Kidney (tissue), 22 donors: ENCODE measurements around the gene UBASH3B. TPM values are rescaled to one million over a fixed set of nuclear protein-coding genes. Genes with fewer than 3 reads are reported as not detected.
A peak's percentile ranks its signal among the peaks of the same experiment; 100 is the strongest.
"Not testable (repeated sequence)": the region's sequence is repeated elsewhere in the genome, so short reads cannot be mapped to it uniquely, and the experiment has no call there.

ENCODE experiments used
- DNase-seq, 5 donors: peaks; one replicate each; pipeline ENCODE4 v3.0.0-alpha.2; 2013 to 2020
- FAIRE-seq: peaks from 2 replicates; lab custom pipeline; 2012; peaks lifted over from hg19 to GRCh38; lab: Jason Lieb, UNC
- H3K27ac ChIP-seq, 2 donors: one replicate each; pipeline ENCODE4 v1.7.0; 2013; ENCODE audit warnings: low read depth in 2 of 2, low read length in 2 of 2, inconsistent platforms in 1 of 2
- H3K27me3 ChIP-seq: one replicate; pipeline ENCODE4 v1.7.1; 2013; ENCODE audit warnings: low read length, inconsistent platforms; ENCODE audit not compliant: control insufficient read depth, insufficient read depth
- H3K36me3 ChIP-seq, 3 donors: one replicate each; pipeline versions ENCODE4 v1.7.0 to v1.7.1; 2013; ENCODE audit warnings: low read length in 3 of 3, control low read depth in 1 of 3, inconsistent platforms in 1 of 3; ENCODE audit not compliant: insufficient read depth in 3 of 3, control insufficient read depth in 2 of 3
- H3K4me1 ChIP-seq, 3 donors: one replicate each; pipeline versions ENCODE4 v1.7.0 to v1.7.1; 2013; ENCODE audit warnings: low read length in 3 of 3, inconsistent platforms in 1 of 3, low read depth in 1 of 3; ENCODE audit not compliant: control insufficient read depth in 2 of 3, insufficient read depth in 2 of 3
- H3K4me3 ChIP-seq, 3 donors: one replicate each; pipeline versions ENCODE4 v1.7.0 to v1.8.1; 2013; ENCODE audit warnings: low read length in 3 of 3, control low read depth in 1 of 3, inconsistent platforms in 1 of 3
- H3K9ac ChIP-seq, 3 donors: one replicate each; pipeline versions ENCODE4 v1.7.0 to v1.7.1; 2013; ENCODE audit warnings: low read length in 3 of 3, control low read depth in 1 of 3, inconsistent platforms in 1 of 3
- H3K9me3 ChIP-seq, 3 donors: one replicate each; pipeline versions ENCODE4 v1.7.0 to v1.7.1; 2013; ENCODE audit warnings: low read length in 3 of 3, control low read depth in 1 of 3, inconsistent platforms in 1 of 3; ENCODE audit not compliant: control insufficient read depth in 2 of 3, insufficient read depth in 1 of 3
- intact Hi-C: fragments of 100-400 bp; cut with DNase I; formaldehyde crosslinking; loops from one replicate; pipeline ENCODE4 v1.11.1; 2022
- long read RNA-seq, 10 donors: library from polyadenylated mRNA in 1 of 10; unstranded in 1 of 10; transcript quantifications; one replicate each; pipeline ENCODE4 v2.0.0 and lab custom pipeline, GENCODE V29; 2021 to 2026
- polyA plus RNA-seq: library from polyadenylated mRNA; stranded (reverse); fragments of 350-450 nt; fragmentation: Illumina TruSeq; extraction: RNeasy Lipid Tissue Mini Kit (QIAGEN cat#74804); gene quantifications from one replicate; pipeline ENCODE4 v1.2.3, GENCODE V29; 2014; ENCODE audit warnings: low read depth, low replicate concordance; ENCODE audit not compliant: insufficient read depth
- total RNA-seq: library from RNA; stranded (reverse); fragmentation: NEBNext Ultra II Directional; extraction: Animal tissue kit (Norgen Biotek cat#: 25700); gene quantifications from one replicate; pipeline ENCODE4 v1.2.1, GENCODE V29; 2021
- TF ChIP-seq, protein P1 (sequence below): IDR thresholded peaks from 3 replicates; pipeline ENCODE4 v1.5.1; 2012; ENCODE audit warnings: mild to moderate bottlenecking, moderate library complexity, borderline replicate concordance; ENCODE audit not compliant: insufficient read depth; ENCODE audit errors: extremely low read depth
- donor health status: control.
- donor health status: control.
- donor health status: control.
- donor health status: control.
- donor health status: control.
- donor health status: DM: yes; HTN: yes; CAD: no.
- donor health status: Normal renal cell carcinoma (clear cell type).

The UBASH3B gene, protein sequence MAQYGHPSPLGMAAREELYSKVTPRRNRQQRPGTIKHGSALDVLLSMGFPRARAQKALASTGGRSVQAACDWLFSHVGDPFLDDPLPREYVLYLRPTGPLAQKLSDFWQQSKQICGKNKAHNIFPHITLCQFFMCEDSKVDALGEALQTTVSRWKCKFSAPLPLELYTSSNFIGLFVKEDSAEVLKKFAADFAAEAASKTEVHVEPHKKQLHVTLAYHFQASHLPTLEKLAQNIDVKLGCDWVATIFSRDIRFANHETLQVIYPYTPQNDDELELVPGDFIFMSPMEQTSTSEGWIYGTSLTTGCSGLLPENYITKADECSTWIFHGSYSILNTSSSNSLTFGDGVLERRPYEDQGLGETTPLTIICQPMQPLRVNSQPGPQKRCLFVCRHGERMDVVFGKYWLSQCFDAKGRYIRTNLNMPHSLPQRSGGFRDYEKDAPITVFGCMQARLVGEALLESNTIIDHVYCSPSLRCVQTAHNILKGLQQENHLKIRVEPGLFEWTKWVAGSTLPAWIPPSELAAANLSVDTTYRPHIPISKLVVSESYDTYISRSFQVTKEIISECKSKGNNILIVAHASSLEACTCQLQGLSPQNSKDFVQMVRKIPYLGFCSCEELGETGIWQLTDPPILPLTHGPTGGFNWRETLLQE
- total RNA-seq (22.8 TPM), polyA plus RNA-seq (0.62 TPM)
- long read RNA-seq, donor 1, full-length matches to known transcripts = 1 of 1 reads
- long read RNA-seq, donor 1, partial matches to known transcripts = 0 of 1 reads
- long read RNA-seq, donor 1, other reads (novel, unspliced or antisense) = 0 of 1 reads
- long read RNA-seq, donor 2 = 0 reads
- long read RNA-seq, donor 3 = 0 reads
- long read RNA-seq, donor 4 = 0 reads
- long read RNA-seq, donor 5 = 0 reads
- long read RNA-seq, donor 6 = 0 reads
- long read RNA-seq, donor 7, full-length matches to known transcripts = 2 of 4 reads
- long read RNA-seq, donor 7, partial matches to known transcripts = 1 of 4 reads
- long read RNA-seq, donor 7, other reads (novel, unspliced or antisense) = 1 of 4 reads
- long read RNA-seq, donor 8 = 0 reads
- long read RNA-seq, donor 9 = 0 reads
- long read RNA-seq, donor 10 = 0 reads

DNA sequence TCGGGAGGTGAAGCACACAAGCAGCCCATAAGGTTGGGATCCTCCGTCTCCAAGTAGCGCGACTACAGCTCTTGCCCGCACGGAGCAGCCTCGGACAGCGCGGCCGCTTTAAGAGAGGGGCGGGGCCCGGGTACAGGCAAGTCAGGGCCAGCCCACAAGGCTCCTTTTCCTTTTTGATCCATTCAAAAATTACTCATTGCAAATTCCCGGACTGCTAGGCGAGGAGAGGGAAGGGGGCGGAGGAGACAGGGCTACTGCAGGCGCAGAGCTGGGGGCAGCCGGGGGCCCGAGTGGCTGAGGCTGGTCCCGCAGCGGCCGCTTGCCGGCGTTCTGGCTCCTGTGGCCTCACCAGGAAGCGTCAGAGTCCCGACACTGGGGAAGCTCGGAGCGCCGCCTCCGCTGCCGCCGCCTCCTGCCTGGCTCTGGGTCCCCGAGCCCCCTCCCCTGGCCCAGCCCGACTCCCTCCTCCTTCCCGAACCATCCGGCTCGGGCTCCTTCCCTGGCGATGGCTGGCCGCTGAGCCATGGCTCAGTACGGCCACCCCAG, at the start of gene UBASH3B:
TSS of gene UBASH3B (plus strand) at position 196 of the 546 bp plus-strand sequence. CDS start at position 524, 328 bp downstream.
- no peaks in the 10 kb centered on the region for H3K9me3 ChIP-seq
- DNase-seq (peak; percentile 86 to 93 (median 91)), FAIRE-seq (no peak)
- H3K36me3 ChIP-seq = no peaks in the 10 kb centered on the region
- peak within 1 kb of the TSS; percentile 58 to 75 (median 59) for H3K9ac ChIP-seq
- TF ChIP-seq, protein P1, sequence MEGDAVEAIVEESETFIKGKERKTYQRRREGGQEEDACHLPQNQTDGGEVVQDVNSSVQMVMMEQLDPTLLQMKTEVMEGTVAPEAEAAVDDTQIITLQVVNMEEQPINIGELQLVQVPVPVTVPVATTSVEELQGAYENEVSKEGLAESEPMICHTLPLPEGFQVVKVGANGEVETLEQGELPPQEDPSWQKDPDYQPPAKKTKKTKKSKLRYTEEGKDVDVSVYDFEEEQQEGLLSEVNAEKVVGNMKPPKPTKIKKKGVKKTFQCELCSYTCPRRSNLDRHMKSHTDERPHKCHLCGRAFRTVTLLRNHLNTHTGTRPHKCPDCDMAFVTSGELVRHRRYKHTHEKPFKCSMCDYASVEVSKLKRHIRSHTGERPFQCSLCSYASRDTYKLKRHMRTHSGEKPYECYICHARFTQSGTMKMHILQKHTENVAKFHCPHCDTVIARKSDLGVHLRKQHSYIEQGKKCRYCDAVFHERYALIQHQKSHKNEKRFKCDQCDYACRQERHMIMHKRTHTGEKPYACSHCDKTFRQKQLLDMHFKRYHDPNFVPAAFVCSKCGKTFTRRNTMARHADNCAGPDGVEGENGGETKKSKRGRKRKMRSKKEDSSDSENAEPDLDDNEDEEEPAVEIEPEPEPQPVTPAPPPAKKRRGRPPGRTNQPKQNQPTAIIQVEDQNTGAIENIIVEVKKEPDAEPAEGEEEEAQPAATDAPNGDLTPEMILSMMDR = no peak
- peaks cover 0 to 6% (median 0%) of the 10 kb centered on the region in 3 donors for H3K4me1 ChIP-seq
- intact Hi-C loops = no loop called here
- no peaks in the 10 kb centered on the region for H3K27me3 ChIP-seq
- H3K27ac ChIP-seq = peak within 1 kb of the TSS; percentile 85 to 94
- H3K4me3 ChIP-seq = peak within 1 kb of the TSS; percentile 59 to 73 (median 71)

DNA sequence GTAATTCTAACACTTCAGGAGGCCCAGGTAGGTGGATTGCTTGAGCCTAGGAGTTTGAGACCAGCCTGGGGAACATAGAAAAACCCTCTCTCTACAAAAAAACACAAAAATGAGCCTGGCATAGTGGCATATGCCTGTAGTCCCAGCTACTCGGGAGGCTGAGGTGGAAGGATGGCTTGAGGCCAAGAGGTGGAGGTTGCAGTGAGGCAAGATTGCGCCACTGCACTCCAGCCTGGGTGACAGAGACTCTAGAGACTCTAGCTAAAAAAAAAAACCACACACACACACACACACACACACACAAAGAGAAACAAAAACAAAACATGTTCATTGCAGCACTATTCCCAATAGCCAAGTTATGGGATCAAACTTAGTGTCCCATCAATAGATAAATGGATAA, 48.4 kb upstream of the UBASH3B start:
- H3K27me3 ChIP-seq, DNase-seq, H3K9ac ChIP-seq, H3K4me1 ChIP-seq, FAIRE-seq, H3K9me3 ChIP-seq, H3K36me3 ChIP-seq, intact Hi-C loops, H3K27ac ChIP-seq, H3K4me3 ChIP-seq: not testable (repeated sequence)

DNA sequence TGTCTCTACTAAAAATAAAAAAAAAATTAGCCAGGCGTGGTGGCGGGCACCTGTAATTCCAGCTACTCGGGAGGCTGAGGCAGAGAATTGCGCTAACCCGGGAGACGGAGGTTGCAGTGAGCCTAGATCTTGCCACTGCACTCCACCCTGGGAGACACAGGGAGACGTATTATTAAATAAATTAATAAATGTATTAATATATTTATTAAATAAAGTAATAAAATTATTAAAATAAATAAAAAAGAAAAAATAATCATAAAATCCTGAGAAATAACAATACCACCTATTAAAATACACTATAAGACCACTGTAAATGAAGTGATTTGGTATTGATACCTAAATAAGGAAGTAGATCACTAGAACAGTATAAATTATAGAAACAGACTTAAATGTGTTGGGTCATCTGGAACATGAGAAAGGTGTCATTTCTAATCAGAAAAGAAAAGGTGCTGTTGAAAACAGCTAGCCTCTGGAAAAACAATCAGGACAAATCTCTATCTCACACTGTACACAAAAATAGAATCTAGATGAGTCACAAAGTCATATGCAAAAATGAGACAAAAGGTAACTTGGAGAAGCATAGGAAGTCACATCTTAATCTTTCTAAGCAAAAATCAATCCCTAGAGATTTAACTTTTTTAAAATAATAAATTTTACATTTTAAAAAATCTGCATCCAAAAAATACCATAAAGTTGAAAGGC, 43.2 kb upstream of the UBASH3B start:
- Histone ChIP-seq H3K4me3 (no peak overlapping the region), H3K4me1 (no peaks in the 10 kb centered on the region), H3K9ac (no peak overlapping the region), H3K27ac (no peak overlapping the region), H3K27me3 (no peaks in the 10 kb centered on the region), H3K36me3 (no peaks in the 10 kb centered on the region), H3K9me3 (no peaks in the 10 kb centered on the region)
- FAIRE-seq (peak; percentile 92), DNase-seq (no peak)
- TF ChIP-seq, protein P1 = no peak
- intact Hi-C loops = no loop called here
